ENCODE measurements around the gene KIF20A.

KIF20A gene

DNA sequence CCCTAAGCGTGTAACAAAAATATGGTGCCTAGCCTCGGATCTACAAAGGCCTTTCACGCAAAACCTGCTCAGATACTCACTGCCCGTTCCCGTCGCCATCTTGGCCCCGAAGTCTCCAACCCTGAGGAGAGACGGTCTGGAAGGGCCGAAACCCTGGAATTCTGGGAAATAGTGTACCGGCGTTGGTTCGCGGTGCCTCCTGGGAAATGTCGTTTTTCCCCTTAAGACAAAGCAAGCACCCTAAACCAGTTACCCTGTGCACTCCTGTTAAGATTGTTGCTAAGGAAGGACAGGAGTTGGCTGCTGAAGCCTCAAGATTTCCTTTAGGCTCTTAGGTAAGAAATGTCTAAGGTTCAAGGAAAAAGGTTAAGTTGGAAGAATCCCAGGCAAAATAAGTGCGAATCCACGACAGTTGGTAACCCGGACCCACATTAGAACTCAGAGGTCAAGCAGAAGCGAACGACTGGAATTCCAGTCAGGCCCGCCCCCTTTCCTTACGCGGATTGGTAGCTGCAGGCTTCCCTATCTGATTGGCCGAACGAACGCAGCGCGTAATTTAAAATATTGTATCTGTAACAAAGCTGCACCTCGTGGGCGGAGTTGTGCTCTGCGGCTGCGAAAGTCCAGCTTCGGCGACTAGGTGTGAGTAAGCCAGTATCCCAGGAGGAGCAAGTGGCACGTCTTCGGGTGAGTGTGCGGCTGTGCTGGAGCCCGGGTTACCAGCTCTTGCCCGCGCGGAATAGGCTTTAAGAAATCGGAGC is at the start of gene KIF20A, which contains the start of gene BRD8:
KIF20A (plus strand) TSS at position 597 of the 761 bp plus-strand sequence. CDS start 569 bp downstream, outside the sequence.
BRD8 (minus strand) TSS at position 115 of the 761 bp plus-strand sequence; CDS start at position 99, 16 bp downstream.
- H3K4me1 ChIP-seq (ENCODE audit: control insufficient read depth in 1 of 2, insufficient read depth in 1 of 2, low read depth in 1 of 2, low read length in 1 of 2) = peaks cover 27 to 35% of the 10 kb centered on the region in 2 experiments
- peaks cover 21% of the 10 kb centered on the region for H3K36me3 ChIP-seq
- peak within 1 kb of the TSS; percentile 77 to 86 for H3K4me3 ChIP-seq (ENCODE audit: low read depth in 1 of 2, low read length in 1 of 2)
- TF ChIP-seq, protein P1, sequence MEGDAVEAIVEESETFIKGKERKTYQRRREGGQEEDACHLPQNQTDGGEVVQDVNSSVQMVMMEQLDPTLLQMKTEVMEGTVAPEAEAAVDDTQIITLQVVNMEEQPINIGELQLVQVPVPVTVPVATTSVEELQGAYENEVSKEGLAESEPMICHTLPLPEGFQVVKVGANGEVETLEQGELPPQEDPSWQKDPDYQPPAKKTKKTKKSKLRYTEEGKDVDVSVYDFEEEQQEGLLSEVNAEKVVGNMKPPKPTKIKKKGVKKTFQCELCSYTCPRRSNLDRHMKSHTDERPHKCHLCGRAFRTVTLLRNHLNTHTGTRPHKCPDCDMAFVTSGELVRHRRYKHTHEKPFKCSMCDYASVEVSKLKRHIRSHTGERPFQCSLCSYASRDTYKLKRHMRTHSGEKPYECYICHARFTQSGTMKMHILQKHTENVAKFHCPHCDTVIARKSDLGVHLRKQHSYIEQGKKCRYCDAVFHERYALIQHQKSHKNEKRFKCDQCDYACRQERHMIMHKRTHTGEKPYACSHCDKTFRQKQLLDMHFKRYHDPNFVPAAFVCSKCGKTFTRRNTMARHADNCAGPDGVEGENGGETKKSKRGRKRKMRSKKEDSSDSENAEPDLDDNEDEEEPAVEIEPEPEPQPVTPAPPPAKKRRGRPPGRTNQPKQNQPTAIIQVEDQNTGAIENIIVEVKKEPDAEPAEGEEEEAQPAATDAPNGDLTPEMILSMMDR (IDR thresholded peaks at IDR 0.05) = no peak
- peak within 1 kb of the TSS; percentile 91 for H3K27ac ChIP-seq
- H3K27me3 ChIP-seq = no peaks in the 10 kb centered on the region
- no peaks in the 10 kb centered on the region for H3K9me3 ChIP-seq

DNA sequence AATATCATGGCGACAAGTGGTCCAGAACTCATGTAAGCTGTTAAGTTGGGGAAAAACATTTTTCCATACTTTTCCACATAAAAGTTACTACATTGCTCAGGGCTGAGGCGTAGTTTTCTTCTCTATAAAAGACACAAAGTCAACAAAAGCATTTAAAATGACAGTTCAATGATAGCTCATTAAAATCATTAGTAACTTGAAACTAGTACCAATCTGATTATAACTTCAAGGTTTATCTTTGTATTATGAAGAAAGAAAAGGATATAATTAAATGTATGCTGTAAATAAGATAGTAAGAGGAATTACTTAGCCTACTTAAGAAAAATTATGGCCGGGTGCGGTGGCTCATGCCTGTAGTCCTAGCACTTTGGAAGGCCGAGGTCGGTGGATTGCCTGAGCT is 49.6 kb upstream of the KIF20A start:
- no peaks in the 10 kb centered on the region for H3K36me3 ChIP-seq
- TF ChIP-seq, protein P1 (IDR thresholded peaks at IDR 0.05) = no peak
- no peak overlapping the region for H3K27ac ChIP-seq
- H3K4me3 ChIP-seq (ENCODE audit: low read depth in 1 of 2, low read length in 1 of 2) = no peak overlapping the region
- peaks cover 60% of the 10 kb centered on the region for H3K27me3 ChIP-seq
- no peaks in the 10 kb centered on the region for H3K9me3 ChIP-seq
- no peaks in the 10 kb centered on the region for H3K4me1 ChIP-seq (ENCODE audit: control insufficient read depth in 1 of 2, insufficient read depth in 1 of 2, low read depth in 1 of 2, low read length in 1 of 2)

DNA sequence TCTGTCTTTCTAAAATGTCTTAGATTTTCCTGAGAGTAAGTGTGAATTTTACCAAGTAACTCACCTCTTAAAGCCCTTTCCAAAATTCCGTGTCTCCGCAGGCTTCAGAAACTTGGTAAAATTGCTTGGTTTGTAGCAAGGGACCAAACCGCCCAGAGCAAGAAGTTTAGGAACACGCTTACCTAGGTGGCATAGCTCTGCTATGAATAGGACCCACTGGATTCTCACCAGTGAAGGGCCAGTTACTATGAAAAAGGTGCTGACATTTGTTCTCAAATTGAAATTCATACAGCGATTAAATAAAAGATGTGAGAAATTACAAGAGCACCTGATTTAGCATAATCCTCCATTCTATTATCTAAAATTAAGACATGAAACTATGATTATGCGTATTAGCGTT is 46.4 kb upstream of the KIF20A start:
- TF ChIP-seq, protein P1 (IDR thresholded peaks at IDR 0.05) = no peak
- Histone ChIP-seq H3K27me3 (peaks cover 67% of the 10 kb centered on the region), H3K4me1 (ENCODE audit: control insufficient read depth in 1 of 2, insufficient read depth in 1 of 2, low read depth in 1 of 2, low read length in 1 of 2) (no peaks in the 10 kb centered on the region), H3K27ac (no peak overlapping the region), H3K4me3 (ENCODE audit: low read depth in 1 of 2, low read length in 1 of 2) (peak overlapping the region in 1 of 2 experiments; percentile 1), H3K9me3 (no peaks in the 10 kb centered on the region), H3K36me3 (no peaks in the 10 kb centered on the region)

DNA sequence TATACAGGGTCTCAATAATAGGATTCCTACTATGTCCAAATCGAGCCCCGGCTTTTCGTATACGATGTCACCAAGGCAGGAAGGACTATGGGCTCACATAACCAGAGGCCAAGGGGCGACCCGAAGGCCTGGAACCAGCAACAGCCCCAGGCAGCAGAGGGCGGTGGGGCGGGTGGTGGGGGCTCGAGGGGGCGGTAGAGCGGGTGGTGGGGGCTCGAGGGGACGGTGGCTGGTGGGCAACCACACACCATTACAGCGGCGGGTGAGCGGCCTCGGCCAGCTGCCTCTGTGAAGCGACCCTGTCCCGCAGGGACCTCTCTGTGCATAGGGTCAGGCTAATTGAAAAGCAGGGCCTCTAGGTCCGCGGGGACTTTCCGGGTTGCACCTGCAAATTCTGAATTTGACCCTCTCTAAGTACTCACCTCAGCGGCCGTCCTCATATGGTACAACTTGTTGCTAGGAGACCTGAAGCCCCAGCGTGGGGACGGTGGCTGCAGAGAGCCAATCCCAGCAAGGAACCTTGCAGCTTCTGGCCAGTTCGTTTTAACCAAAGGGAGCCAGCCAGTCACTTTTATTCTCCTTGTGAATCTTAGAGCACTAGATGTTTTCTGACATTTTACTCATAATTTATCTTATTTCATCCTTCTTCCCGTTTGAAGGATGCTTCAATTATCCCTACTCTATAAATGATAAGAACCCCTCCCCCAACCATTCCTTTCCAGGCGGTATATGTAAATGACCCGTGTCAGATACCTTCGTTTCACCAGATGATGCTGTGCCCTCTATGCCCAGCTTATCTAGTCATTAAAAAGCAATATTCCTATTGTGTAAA is 39.7 kb upstream of the KIF20A start, which contains the start of gene NME5:
NME5 (minus strand) TSS at position 480 of the 832 bp plus-strand sequence. CDS start 648 bp downstream, outside the sequence.
- peaks cover 0 to 14% of the 10 kb centered on the region in 2 experiments for H3K4me1 ChIP-seq (ENCODE audit: control insufficient read depth in 1 of 2, insufficient read depth in 1 of 2, low read depth in 1 of 2, low read length in 1 of 2)
- no peaks in the 10 kb centered on the region for H3K9me3 ChIP-seq
- no peaks in the 10 kb centered on the region for H3K36me3 ChIP-seq
- no peak within 1 kb of the TSS for H3K27ac ChIP-seq
- TF ChIP-seq, protein P1 (IDR thresholded peaks at IDR 0.05) = no peak
- H3K27me3 ChIP-seq = peaks cover 73% of the 10 kb centered on the region
- no peak within 1 kb of the TSS for H3K4me3 ChIP-seq (ENCODE audit: low read depth in 1 of 2, low read length in 1 of 2)

DNA sequence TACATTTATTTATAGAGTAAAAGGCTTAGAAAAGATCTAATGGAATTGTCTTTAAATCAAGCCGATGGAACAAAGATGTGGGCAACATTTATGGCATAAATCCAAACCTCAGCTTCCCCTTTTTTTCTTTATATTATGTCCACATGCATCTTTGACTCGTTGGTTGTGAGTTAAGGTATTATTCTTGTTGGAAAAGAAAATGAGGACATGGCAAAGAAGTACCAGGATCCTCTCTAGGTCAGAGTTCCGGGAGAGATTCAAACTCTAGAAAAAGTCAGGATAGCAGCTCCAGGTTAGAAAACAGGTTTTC is 39.2 kb upstream of the KIF20A start:
- Histone ChIP-seq H3K4me3 (ENCODE audit: low read depth in 1 of 2, low read length in 1 of 2) (no peak overlapping the region), H3K9me3 (no peaks in the 10 kb centered on the region), H3K4me1 (ENCODE audit: control insufficient read depth in 1 of 2, insufficient read depth in 1 of 2, low read depth in 1 of 2, low read length in 1 of 2) (peaks cover 0 to 14% of the 10 kb centered on the region in 2 experiments), H3K27ac (no peak overlapping the region), H3K27me3 (peaks cover 70% of the 10 kb centered on the region), H3K36me3 (no peaks in the 10 kb centered on the region)
- TF ChIP-seq, protein P1 (IDR thresholded peaks at IDR 0.05) = no peak

Measured in neutrophil (primary cell).